CD4-positive, alpha-beta T cell treated with Interleukin-1 beta for 1 hour (primary cell): ENCODE data around the gene HHLA2.
"Not testable (repeated sequence)": the region's sequence is repeated elsewhere in the genome, so short reads cannot be mapped to it uniquely, and the experiment has no call there.

Experiments used
- DNase-seq, 2 donors: peaks; one replicate each; pipeline ENCODE4 v3.0.0-alpha.2; 2020 to 2022

HHLA2 gene

GRCh38 chr3:108343491-108343890 lies 47.1 kb downstream of the HHLA2 start:
- no peak for DNase-seq

DNA sequence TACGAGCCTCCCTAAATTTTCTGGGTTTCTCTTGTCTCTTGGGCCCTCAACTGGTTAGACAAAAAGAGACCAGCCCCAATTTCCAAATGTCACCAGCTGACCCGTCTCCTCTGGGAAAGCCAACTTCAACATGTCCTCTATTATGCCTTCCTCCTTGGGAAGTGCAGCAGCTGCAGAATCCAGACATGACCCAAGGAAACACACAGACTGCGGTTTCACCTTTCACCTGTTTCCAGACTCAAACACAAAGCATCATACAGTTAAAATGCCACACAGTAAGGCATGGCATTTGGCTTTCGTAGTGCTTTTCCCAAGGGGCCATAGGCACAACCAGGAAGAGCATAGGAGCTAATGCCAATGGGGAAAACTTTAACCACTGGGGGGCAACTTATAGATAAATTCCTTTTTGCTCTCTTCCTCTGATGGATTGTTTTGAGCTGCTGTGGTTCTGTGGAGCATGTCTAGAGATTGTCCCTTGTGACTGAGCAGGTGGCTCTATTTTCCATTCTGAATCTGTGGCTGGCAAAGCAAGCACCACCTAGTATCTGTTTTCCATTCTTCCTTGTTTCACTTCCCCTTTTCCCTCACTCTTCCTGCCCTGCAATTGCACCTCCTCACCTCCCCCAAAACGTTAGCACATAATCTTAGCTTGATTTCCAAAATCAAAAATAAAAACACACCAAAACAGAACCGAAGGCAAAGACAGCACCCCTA lies 49.3 kb downstream of the HHLA2 start:
- no peak for DNase-seq

DNA sequence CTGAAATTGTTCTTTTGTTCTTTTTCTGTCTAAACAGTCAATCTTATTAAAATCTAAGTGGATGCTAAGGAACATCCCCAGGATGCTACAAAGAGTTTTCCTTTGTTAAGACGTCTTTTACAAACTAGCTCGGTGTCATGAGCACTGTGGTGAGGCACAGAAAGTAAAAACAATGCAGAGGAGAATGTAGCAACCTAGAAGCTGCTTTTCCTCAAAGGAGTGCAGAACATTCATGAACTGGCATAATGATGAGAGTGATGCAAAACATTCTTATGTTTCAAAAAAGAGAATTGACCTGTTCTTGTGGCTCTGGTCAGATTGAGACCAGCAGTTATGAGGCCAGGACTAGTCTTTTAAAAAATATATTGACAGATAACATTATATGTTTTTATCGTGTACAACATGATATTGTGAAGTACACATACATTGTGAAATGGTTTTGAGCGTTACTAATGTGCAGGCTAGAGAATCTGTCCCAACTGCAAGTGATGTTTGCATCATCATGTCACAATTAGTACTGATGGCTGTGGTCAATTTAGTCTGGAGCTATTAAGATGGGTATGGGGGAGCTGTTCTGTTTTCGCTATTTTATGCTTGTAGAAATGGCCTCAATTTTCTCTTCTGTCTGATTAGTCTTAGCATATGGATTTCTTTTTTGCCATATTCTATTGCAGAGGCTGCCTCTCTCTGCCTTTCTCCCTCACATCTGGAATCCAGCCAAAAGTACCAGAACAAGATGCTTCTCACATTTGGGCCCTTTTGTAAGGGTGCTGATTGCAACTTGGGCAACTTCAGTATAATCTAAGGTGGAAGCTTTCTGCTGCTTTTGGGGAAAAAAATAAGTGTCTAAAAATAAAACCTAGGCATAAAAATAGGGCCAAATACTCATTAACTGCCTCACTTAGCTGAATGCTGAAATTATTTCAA lies 50.2 kb downstream of the HHLA2 start:
- DNase-seq = no peak

GRCh38 chr3:108352176-108352575 lies 55.8 kb downstream of the HHLA2 start:
- no peak for DNase-seq

- no peak for DNase-seq
Measured at GRCh38 chr3:108354562-108354961, 58.2 kb downstream of the HHLA2 start.

- no peak for DNase-seq
Measured at GRCh38 chr3:108357042-108357441, 60.7 kb downstream of the HHLA2 start.

DNA sequence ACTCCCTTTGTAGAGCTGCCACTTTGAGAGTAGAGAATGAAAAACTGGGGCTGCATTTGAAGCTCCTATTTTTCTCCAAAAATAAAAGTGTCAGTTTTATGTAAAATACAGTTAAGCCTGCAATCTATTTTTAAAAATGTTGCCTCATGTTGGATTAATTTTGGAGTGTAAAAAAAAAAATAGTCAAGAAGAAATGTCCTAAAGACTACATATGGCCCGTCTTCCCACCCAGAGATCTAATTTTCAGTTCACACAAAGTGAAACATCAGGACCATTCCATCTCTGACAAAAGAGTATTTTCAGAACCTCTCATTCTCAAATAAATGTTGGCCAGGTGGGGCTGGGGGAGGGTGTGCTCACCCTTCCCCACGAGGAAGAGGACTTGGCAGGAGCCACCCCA lies 62.7 kb downstream of the HHLA2 start:
- DNase-seq = no peak

- no peak for DNase-seq
Measured at GRCh38 chr3:108376026-108376425, 79.7 kb downstream of the HHLA2 start.

- no peak for DNase-seq
Measured at GRCh38 chr3:108377384-108377783, 81.0 kb downstream of the HHLA2 start.

- no peak for DNase-seq
Measured at GRCh38 chr3:108378153-108378951, 82.0 kb downstream of the HHLA2 start.

GRCh38 chr3:108378952-108379342 lies 82.6 kb downstream of the HHLA2 start:
- DNase-seq = not testable (repeated sequence)

DNA sequence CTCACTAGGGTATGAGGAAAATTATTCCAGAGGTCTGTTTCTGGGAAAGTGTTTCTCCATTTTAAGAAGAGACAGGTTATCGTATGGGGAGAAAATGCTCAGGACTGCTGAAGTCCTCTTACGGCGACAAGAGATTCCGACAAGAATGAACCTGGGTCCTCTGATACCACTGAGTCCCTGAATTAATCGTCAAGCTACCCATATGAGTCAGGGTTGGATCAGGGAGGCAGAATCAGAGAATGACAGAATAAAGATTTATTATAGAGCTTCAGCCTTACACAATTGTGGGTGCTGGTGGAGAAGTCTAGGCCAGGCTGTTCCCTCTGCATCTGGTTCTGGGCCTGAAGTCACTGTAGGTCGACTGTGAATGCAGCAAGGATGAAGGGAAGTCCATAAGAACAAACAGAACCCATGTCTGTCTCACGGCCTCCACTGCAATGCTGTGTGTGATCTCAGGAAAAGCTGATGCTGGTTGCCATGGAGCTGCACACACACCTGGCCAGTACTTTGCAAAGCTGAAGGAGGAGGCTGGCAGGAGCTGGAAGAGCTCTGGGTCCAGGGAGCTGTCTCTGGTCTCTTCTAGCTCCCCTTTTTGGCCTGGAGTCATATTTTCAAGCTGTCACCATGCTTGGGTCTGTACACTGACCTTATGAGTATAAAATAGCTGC lies 83.9 kb downstream of the HHLA2 start:
- no peak for DNase-seq

DNA sequence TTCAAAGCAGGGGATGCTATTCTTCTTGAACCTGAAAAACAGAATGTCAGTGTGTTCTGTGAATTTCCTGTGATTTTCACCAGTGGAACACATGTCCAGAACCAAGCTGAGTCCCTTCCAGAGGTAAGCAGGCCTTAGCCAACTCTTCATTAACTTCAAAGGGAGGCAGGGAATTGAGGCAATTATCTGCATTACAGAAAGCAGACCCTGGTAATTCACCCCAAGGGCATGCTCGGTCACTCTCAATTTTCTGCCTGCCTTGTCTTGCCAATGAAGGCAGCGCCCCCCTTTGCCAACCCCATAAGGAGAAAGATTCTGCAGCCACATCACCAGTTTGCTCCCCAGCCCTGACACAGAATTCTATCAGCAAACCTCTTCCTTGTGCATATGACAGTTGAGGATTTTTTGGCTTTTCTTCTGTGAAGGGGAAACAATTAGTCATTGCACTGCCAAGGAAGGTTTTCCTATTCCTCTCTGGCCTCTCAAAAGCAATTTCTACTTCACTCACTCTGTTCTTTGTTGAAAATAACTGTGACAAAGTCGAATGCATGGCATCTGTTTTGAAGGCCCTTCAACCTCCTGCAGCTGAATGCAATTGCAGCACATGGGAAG lies 85.3 kb downstream of the HHLA2 start:
- no peak for DNase-seq

DNA sequence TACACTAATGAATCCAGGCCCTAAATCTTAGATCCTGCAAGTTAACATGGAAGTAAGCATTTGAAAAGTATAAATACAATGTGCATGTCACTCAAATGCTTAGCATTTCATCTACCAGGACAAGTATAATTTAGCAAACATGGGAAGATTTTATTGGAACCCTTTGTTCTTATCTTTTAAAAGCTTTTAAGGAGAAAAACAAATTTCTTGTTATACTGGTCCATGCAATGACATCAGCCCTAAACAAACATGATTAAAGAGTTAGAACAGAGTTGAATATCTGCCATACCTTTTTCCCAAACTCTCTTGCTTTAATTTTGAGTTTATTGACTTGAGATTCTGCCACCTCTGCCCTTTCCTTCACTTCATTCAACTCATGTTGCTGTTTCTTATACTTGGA lies 87.0 kb downstream of the HHLA2 start:
- no peak for DNase-seq

GRCh38 chr3:108387063-108387462 lies 90.7 kb downstream of the HHLA2 start:
- DNase-seq = no peak

- DNase-seq = no peak
Measured at GRCh38 chr3:108388136-108389132, 92.1 kb downstream of the HHLA2 start.

DNA sequence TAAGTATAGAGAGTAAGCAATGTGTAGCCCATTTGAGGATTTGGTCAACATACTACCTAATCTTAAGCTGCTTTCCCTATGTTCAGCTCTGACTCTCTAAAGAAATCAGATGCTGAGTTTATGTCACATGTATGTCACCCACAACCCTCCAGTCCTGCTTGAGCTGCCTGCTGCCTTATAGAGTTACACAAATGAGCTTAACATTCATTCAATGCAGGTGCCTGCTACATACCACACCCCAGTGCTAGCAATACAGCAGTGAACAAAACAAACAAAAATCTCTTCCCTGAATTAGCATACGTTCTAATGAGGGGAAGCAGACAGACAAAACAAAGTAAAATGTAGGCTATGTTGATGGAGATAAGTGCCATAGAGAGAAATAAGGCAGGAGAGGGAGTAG lies 93.0 kb downstream of the HHLA2 start:
- DNase-seq = no peak

GRCh38 chr3:108391917-108392593 lies 95.7 kb downstream of the HHLA2 start:
- DNase-seq = no peak

DNA sequence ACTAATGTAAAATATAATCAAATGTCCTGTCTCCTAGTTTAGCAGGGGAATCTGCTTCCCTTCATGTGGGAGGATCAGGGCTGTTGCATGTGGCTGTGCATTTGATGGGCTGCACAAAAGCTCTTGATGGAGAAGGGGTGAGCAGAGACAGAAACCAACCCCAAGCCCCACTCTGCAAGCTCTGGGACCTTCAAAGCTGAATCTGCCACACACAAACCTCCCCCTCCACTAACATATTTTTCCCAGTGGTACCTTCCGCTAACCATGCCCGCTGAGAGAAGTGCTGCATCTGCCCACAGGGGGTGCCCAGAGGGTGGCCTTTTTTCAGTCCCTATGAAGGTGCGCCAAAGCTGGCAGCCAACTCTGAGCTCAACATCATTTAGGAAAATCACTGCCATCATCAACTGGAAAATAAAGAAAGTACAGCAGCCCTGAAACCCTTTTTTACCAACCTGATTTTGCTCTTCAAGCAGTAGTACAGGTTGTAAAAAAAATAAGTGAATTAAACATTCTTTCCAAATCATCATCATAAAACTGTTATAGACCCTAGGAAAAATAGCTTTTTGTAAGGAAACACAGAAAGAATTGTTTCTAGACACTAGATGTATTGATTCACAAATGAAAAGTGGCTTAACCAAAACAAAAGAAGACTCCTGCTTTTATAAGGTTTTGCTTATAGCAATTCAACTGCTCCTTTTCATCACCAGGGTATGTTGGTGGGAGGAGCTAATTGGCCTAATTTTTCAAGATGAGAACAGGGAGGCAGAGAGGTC lies 97.0 kb downstream of the HHLA2 start:
- DNase-seq = no peak

GRCh38 chr3:108394016-108394415 lies 97.7 kb downstream of the HHLA2 start:
- no peak for DNase-seq
